Measurements from ENCODE around the gene KIRREL3.

The KIRREL3 gene

DNA sequence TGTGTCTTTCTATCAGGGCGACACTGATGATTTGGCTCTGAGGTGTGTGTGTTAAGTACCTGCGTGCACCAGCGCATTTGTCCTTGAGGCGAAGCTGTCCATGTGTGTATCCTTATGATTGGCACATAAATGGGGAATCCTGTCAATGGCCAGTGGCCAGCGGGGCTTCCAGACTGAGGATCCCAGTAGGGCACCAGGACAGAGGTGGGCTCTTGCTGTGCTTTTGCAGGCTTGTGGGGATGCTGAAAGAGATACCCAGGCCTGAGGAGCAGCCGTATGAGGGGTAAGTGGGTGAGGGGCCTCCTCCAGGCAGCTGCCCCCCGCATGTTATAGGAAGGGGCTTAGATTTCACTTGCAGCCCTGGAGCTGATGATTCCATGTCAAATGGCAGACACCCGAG lies 488.3 kb downstream of the KIRREL3 start:
- DNase-seq (ENCODE audit: low read depth), result no peak

DNA sequence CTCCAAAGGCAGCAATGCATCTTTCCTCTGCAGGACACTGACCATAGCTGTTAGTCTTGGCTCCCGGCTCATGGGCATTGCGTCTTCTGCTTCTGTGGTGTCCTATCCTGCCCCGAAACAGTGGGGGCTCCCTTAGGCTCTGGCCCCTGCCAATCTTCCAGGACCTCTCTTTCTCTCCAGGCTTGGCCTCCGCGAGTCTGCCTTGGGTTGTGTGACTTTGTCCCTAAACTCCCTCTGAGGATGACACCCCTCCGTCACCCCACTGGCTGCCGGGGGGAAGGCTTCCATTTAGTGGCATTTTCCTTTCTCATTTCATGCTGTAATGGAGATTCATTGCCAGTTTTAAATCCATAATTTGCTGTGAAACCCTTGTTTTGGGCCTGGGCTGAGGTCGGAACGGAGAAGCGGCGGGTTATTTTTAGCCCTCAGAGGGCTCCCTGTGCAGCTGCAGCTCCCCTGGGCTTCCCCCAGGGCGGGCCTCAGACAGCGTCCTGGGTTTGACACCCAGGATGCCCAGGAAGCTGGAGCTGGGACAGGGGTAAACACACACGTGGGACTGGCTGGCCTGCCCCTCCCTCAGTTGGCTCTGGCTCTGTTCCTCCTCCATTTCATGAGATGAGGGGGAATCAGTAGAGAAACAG lies 489.0 kb downstream of the KIRREL3 start:
- DNase-seq (ENCODE audit: low read depth), result no peak

DNA sequence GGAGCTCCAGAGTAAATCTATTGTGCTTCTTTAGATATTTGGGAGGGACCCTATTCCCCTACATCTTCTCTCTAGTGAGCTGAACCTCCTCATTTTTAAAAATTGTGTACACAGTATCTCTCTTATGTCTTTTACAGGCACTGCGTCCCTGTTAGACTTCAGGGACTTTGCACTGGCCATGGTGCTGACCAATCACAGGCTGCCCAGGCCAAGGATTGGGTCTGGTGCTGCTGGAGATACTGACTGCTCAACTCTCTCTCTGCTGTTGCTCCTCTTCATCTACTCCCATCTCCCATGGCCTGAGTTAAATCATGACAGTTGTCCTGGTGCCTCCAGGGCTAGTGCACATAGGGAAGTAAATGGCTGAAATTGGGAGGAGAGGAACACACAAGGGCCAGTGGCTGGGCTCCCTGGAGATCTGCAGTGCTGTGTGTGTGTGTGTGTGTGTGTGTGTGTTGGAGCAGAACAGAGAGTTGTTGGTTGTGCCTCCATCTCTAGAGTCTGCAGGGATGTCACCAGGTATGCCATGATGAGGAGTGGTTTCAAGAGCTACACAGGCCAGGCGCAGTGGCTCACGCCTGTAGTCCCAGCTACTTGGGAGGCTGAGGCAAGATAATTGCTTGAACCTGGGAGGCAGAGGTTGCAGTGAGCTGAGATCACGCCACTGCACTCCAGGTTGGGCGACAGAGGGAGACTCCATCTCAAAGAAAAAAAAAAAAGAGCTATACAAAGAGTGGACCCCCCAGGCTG lies 489.8 kb downstream of the KIRREL3 start:
- no peak for DNase-seq (ENCODE audit: low read depth)

DNA sequence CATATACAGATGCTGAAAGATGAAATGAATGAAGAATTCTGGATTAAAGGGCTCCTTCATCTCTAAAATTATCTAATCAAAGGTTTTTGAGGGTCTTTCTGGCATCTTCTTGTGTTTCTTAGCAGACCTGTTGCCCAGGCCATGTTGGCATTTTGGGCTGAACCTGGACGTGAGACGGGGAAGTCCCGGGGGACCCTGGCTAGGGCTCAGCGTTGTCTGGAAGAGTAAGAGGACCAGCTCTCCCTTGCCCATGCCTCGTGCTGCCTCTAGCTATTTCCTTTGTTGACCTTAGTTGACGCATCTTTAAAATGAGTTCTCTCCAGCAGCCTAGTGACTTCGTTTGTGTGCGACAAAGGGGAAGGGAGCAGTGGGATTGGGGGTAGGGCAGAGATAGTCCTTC lies 492.9 kb downstream of the KIRREL3 start:
- DNase-seq (ENCODE audit: low read depth), result no peak

DNA sequence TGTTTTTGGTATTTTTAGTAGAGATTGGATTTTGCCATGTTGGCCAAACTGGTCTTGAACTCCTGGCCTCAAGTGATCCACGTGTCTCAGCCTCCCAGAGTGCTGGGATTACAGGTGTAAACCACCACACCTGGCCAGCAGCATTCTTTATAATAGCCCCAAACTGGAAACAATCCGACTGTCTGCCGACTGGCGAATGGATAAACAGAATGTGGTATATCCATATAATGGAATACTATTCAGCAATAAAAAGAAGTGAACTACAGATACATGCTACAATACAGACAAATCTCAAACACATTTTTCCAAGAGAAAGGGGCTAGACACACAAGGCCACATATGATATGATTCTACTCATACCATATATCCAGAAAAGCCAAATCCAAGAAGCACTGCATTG lies 493.8 kb downstream of the KIRREL3 start:
- DNase-seq (ENCODE audit: low read depth), result no peak

DNA sequence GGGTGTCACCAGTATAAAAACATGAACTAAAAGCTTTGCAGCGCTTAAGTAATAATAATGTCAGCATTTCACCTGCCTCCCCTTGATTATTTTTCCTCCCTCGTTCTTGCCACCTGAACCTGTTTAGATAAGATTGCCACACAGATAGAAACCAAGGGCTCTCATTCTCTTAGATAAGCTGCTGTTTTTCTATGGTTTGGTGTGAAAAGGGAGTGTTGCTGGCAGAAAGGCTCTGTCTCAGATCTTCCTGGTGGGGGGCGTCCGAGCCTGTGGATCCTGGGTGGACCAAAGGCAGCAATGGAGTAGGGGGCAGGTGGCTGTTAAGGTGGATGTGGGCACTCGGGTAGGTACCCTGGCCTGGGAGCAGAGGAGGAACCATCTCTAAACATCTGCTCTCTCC lies 497.6 kb downstream of the KIRREL3 start:
- no peak for DNase-seq (ENCODE audit: low read depth)

DNA sequence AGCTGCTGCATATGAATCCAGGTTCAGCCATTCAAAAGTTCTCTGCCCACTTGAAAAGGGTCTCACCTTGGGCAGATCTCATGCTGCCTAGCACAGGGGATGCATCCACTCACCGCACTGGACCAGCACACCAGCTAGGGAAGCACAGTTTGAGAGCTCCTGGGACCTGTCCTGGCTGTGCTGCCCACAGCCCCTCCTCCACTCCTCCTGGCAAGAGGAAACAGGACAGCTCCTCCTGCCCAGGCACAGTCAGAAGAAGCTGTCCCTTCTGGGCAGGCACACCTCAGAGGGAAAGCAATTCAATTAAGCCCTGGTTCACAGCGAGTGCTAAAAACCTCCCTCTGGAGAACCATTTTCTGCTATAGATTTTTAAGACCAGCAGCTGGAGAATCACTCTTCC lies 498.4 kb downstream of the KIRREL3 start:
- no peak for DNase-seq (ENCODE audit: low read depth)

DNA sequence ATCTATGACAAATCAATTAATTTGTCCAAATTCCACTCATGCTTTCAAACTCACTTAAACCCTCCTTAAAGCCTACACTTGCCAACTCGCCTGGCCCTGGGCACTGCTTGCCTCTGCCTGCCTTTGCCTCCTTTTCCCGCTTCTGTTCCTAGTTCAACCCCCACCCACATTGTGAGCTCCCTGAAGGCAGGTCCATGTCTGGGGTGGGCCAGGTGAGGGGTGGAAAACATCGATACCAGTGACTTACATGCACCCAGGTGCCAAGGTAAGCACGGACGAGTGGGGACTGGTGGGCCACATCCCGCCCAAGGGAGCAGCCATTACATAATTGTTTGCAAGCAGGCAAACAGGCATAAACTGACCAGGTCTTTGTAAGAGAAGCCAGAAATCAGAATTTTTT lies 498.9 kb downstream of the KIRREL3 start:
- no peak for DNase-seq (ENCODE audit: low read depth)

DNA sequence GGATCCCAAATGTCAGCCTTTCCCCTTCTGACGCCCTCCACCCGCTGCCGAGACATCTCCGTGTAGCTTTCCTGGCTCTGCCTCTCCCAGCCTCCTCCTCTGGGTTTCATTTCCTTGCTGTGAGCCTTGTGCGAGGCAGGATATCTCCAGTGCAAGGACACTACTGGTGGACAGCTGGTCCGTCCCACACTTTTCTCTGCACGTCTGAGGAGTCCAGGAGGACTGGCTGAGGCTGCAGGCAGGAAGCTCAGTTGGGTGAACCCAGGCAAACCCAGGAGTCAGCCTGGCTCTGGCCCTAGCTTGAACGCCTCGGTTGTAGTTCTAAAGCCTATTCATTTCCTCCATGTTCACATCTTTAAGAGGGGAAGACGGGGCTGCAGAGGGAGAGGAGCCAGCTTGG lies 499.6 kb downstream of the KIRREL3 start:
- DNase-seq (ENCODE audit: low read depth), result no peak

DNA sequence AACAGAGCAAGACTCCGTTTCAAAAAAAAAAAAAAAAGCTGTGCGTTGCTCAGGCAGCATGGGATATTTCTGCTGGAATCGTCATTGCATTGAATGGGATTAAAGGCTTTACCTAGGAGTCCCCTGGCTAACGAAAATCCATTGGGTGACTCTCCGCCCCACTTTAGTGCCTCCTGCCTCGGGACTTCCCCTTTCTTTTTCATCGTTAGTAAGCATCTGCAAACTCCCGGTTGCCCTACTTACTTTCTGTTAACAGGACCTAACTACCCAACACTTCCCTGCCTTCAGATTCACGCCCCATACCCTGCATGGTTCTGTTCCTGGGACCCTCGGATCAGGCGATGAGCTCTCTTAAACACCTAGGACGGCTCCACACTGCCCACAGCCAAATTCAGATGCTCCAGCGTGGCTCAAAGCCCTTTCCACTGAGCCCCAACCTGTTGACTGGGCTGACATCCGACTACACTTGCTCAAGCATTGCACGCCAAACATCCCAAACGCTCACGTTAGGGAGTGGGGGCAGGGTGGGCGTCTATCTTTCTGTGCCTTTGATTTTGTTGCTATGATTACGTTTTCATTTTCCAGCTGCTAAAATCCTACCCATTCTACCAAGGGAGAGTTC lies 501.3 kb downstream of the KIRREL3 start:
- no peak for DNase-seq (ENCODE audit: low read depth)

DNA sequence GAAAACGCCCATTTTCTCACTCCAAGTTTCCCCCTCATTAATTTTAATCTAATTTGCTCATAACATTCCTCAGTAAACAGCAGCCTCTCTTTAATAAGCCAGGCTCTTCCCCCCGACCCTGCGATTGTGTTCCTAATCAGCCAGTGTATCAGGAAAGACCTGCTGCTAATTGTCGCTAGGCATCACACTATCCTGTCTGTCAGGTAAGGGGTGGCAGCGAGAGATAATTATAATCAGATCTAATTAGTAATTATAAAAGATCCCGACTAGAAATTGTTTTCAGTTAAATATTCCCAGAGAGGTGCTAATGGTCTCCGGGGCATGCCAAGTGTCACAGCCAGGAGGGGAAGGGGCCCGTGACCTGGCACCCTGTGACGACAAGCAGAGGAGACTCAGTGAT lies 502.3 kb downstream of the KIRREL3 start:
- no peak for DNase-seq (ENCODE audit: low read depth)

DNA sequence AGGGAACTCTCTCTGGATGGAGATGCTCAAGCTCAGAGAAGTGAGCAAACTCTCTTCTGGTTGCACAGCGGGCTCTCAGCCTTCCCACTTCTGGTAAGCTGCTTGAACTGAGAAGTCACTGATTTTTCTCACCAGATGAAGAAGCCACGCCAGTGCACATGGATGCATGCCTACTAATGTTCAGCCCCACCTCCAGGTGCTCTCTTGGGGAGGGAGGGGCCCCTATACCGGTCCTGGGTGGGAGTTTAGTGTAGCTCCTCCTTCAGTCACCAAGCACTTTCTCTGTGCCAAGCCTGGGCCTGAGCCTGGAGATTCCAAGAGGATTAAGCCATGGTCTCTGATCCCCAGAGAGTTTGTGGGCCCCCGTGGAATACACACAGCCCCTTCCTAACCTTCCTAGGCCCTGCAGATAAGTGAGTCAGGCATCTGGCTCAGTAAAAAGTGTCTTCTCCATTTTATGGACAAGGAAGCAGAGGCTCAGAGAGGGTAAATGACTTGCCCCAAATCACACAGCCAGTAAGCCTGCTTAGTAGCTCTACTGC lies 502.9 kb downstream of the KIRREL3 start:
- no peak for DNase-seq (ENCODE audit: low read depth)

DNA sequence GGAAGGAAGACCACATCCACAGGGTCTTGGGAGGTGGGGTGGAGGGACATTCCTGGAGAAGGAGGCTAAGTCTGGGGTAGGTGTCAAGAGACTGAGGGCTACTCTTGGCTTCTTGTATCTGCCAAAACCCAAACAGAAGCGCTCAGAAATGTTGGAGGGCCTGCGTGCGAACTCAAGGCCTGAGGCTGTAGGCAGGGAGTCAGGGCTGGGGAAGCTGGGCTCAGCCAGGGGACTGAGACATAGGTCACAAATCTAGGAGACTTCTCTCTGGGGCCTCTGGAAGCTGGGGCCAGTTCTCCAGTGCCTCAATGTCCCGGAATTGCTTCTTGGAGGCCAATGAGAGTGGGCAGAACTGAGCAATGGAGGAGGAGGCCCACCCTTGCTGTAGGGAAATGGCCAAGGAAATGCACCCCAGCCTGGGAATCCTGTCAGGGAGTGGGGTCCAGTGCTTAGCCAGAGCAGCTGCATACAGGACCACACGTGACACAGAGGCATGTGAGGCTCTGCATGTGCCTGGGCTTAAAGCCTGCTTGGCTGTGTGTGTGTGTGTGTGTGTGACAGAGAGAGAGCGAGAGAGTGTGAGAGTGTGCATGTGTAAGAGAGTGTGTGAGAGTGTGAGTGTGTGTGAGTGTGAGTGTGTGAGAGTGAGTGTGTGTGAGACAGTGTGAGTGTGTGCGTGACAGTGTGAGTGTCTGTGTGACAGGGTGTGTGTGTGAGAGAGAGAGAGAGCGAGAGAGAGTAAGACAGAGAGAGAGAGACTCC lies 503.8 kb downstream of the KIRREL3 start:
- DNase-seq (ENCODE audit: low read depth), result no peak

DNA sequence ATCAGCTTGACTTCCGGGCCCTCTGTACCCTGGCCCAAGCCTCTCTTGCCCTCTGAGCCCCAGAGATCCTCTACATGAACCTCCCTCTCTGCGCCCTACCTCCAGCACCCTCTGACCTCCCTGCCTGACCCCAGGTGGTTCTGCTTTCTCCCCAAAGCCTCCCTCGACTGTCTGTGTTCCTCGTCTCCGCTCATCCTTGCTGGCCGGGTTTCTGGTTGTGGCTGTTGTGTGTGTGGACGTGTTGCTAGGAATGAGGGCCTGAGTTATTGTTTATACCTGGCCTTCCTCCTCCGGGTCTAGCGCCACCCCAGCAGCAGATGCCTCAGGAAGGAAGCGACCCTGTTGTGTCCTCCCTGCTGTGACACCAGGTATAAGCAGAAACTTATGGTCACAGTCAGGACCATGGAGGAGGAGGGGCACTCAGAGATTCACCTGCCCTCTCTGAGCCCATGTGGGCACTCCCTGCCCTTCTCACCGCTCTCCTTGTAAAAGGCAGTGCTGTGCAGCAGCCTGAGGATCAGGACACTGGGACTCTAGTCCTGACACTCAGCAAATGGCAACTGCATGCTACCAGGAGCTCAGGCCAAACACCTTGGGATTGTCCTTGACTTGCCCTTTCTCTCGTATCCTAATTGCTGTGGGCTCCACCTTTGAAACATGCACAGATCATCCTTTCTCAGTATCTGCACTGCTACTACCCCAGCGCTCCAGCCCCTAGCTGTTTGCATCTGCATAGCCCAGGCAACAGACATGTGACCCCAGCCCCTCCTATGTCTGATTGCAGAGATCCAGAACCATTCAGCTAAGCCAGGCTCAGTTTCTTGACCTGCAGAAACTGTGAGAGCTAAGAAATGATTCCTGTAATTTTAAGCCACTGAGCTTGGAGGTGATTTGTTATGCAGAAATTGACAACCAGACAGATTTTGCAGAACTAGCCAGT lies 505.0 kb downstream of the KIRREL3 start:
- DNase-seq (ENCODE audit: low read depth), result no peak

DNA sequence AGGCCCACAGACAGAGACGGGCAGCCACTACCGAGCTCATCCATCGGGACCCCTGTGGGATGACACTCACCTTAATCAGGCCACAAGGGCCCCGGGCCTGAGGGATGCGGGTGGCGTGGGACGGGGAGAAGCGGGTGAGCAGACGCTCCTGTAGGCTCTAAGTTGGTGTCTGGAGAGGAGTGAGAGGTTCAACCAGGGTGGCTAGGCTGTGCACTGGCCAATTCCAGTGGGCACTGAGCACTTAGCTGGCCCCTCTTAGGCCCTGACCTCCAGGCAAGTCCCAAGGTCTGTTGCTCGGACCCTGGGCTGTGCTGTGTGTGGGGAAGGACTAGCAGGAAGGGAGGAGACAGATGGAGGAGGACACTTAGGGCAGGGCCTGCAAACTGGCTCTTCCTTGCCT lies 505.7 kb downstream of the KIRREL3 start:
- no peak for DNase-seq (ENCODE audit: low read depth)

DNA sequence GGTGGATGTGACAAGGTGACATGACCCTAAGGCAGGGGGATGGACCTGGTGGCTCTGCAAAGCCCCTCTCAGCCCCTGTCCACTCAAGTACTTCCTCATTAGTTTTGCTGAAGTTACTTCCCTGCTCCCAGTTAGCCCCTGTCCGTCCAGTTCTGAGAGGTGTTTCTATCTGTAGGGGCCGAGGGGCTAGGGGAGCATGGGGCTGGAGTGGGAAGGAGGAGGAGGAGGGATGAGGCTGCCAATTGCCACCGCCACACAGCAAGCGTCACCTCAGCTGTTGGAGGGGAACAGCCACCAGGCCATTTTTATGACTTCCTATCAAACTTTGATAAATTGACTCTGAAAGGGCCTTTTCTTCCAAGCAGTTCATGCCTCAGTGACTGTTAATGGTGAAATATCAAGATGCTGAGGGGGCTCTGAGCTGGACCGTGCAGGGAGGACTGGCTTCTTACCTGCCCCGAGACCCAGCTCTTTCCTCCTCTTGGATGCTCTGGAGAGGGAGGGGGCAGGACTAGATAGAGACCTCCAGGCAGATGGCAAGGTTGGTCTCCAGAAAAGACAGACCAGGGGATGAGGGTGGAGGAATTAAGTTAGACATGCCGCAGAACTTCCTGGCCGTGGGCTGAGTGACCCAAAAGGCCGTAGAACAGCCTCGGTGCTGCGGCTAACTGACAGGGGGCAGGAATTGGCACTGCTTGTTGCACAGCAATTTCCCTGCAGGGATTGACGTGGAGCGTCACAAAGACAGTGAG lies 508.1 kb downstream of the KIRREL3 start:
- DNase-seq (ENCODE audit: low read depth), result no peak

DNA sequence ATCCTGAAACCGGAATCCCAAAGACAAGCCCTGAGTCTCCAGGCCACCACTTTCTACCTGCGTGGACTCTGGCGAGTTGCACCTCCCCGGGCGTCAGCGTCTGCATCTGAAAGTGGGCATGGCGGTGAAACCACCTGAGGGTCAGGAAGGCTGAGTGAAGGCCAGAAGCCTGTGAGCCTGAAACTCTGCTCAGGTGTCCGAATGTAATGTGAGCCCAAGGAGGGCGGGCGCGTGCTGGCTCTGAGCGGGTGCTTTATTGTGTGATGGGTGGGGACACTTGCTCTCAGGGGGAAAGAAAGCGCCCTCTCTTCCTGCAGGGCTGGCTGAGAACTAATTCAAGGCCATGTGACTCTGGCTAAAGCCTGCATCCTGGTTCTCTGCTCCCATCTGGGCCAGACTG lies 509.5 kb downstream of the KIRREL3 start:
- no peak for DNase-seq (ENCODE audit: low read depth)

DNA sequence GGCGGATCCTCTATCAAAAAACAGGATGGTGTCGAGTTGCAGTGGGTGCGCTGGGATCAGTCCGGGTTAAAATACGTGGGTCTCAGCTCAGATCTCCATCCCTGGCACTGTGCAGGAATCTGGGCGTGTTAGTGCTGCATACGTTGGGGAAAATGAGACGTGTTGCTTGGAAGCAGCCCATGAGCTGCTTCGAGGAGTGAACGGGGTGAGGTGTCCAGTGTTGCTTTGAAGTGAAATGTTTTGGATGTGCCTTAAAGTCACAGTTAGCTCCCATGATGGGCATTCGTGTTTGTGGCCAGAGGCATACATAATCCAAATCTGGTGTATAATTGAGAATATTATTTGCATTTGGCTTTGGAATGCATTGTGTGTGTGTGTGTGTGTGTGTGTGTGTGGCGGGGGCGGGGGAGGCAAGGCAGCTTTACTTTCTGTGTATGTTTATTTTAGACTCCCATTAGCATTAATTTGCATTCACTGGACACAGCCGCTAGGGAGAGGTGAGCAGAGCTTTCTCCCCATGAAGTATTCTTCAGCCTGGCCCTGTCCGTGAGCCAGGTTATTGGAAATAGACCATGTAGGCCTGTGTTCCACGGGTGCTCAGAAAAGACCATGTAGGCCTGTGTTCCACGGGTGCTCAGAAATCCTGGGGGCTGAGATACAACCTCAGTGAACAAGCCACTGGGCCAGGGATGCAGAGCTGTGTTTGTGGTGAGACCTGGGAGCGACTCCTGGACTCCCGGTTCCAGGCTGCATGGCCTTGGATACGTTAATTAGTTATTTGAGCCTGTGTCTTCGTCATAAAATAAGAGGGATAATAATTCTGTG lies 510.5 kb downstream of the KIRREL3 start:
- no peak for DNase-seq (ENCODE audit: low read depth)

DNA sequence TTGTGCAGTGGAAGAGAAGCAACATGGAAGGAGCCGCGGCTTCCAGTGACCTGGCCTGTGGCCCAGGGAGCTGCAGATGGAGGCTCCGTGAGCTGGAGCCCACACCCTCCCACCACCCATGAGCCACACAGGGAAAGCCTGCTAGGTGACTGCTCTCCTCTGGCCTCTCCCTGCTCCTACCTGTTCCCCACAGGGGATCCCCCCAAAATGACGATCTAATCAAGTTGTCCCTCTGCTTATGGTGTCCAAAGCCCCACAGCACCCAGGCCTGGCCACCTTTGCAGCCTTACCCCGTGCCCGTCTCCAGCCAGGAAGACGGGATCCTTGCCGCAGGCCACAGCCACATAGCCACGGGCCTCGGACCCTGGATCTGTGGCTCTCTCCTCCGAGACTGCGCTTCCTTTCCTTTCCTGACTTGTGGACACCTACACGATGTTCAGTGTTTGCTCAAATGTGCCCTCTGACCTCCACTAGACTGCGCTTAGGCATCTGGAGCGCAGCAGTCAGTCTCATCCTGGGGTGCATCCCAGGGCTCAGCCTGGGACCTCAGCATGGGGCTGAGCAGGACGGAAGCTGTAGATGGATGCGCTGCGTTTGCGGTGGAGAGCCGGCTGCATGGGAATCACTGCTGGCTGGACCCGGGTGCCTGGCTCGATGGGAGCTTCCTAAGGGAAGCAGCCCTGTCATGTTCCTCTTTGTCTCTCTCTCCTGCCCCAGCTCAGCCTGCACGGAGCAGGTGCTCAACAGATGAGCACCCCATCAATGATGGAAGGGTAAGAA lies 511.8 kb downstream of the KIRREL3 start:
- no peak for DNase-seq (ENCODE audit: low read depth)
